Fibroblast of lung (primary cell): ENCODE data around the gene BGN. TPM values are rescaled to one million over a fixed set of nuclear protein-coding genes. Genes with fewer than 3 reads are reported as not detected.

Experiments used
- DNase-seq, 2 donors: peaks; one replicate each; pipeline versions ENCODE4 v3.0.0 to v3.0.0-alpha.2; 2010; ENCODE audit warnings: low read depth in 2 of 2
- H2AFZ ChIP-seq: 2 replicates; pipeline ENCODE4 v1.5.1; 2012; ENCODE audit warnings: low read length, control low read depth, inconsistent platforms
- H3K27ac ChIP-seq: 2 replicates; pipeline ENCODE4 v1.5.1; 2011; ENCODE audit warnings: low read length, control low read depth; ENCODE audit not compliant: insufficient read depth
- H3K27me3 ChIP-seq: 2 replicates; pipeline ENCODE4 v1.5.1; 2011; ENCODE audit warnings: mild to moderate bottlenecking, low read length; ENCODE audit not compliant: control insufficient read depth, insufficient read depth
- H3K36me3 ChIP-seq: 2 replicates; pipeline ENCODE4 v1.5.1; 2011; ENCODE audit warnings: low read length; ENCODE audit not compliant: control insufficient read depth, insufficient read depth
- H3K4me1 ChIP-seq: 2 replicates; pipeline ENCODE4 v1.5.1; 2011; ENCODE audit warnings: low read length; ENCODE audit not compliant: control insufficient read depth, insufficient read depth; ENCODE audit errors: extremely low read depth
- H3K4me2 ChIP-seq: 2 replicates; pipeline ENCODE4 v1.5.1; 2011; ENCODE audit warnings: low read length, control low read depth; ENCODE audit not compliant: insufficient read depth; ENCODE audit errors: extremely low read depth
- H3K4me3 ChIP-seq, 4 experiments: fragments of 200-600 bp in 1 of 4; sonication (generic) in 1 of 4; replicated peaks in 1 of 4; 2 replicates each; pipeline ENCODE4 v1.5.1; 2011 to 2016; ENCODE audit warnings: low read length in 4 of 4, low read depth in 3 of 4, mild to moderate bottlenecking in 3 of 4, control low read depth in 2 of 4, inconsistent platforms in 1 of 4, mixed read lengths in 1 of 4; ENCODE audit not compliant: insufficient read depth in 1 of 4; ENCODE audit errors: control extremely low read depth in 1 of 4
- H3K79me2 ChIP-seq: 2 replicates; pipeline ENCODE4 v1.5.1; 2012; ENCODE audit warnings: mild to moderate bottlenecking, low read length, inconsistent platforms; ENCODE audit not compliant: control insufficient read depth, insufficient read depth
- H3K9ac ChIP-seq: 2 replicates; pipeline ENCODE4 v1.5.1; 2011; ENCODE audit warnings: mild to moderate bottlenecking, low read length, control low read depth; ENCODE audit not compliant: insufficient read depth
- H3K9me3 ChIP-seq: 2 replicates; pipeline ENCODE4 v1.5.1; 2012; ENCODE audit warnings: low read depth, low read length; ENCODE audit not compliant: control insufficient read depth, insufficient read depth
- H4K20me1 ChIP-seq: 2 replicates; pipeline ENCODE4 v1.5.1; 2011; ENCODE audit warnings: low read length; ENCODE audit not compliant: control insufficient read depth, insufficient read depth; ENCODE audit errors: extremely low read depth
- EZH2 ChIP-seq: IDR thresholded peaks from 2 replicates; pipeline ENCODE4 v1.5.1; 2012; ENCODE audit warnings: low read length, control low read depth, mild to moderate bottlenecking; ENCODE audit errors: missing control alignments
- polyA plus RNA-seq, 2 donors: library from polyadenylated mRNA; depleted of rRNA in 1 of 2; stranded (reverse) in 1 of 2; unstranded in 1 of 2; fragments of >200 nt; gene quantifications; 2 replicates each; pipeline ENCODE4 v1.2.1, GENCODE V29; 2011 to 2012; ENCODE audit warnings: missing spikeins in 1 of 2
- total RNA-seq: library from RNA; depleted of rRNA; stranded (reverse); fragments of >200 nt; gene quantifications from 2 replicates; pipeline ENCODE4 v1.2.1, GENCODE V29; 2014
- TF ChIP-seq, protein P1 (sequence below), 2 donors: IDR thresholded peaks in 1 of 2; conservative IDR thresholded peaks in 1 of 2; 1 replicate in 1 of 2; 2 replicates in 1 of 2; pipeline ENCODE4 v1.5.1; 2011 to 2012; ENCODE audit warnings: low read length in 2 of 2, control low read depth in 1 of 2, inconsistent platforms in 1 of 2, low read depth in 1 of 2, mild to moderate bottlenecking in 1 of 2

Gene BGN
- total and polyA plus RNA-seq, 2 donors (not counting 1 experiment from before 2014, with no cell fraction given): 10.1 to 61.7 TPM

DNA sequence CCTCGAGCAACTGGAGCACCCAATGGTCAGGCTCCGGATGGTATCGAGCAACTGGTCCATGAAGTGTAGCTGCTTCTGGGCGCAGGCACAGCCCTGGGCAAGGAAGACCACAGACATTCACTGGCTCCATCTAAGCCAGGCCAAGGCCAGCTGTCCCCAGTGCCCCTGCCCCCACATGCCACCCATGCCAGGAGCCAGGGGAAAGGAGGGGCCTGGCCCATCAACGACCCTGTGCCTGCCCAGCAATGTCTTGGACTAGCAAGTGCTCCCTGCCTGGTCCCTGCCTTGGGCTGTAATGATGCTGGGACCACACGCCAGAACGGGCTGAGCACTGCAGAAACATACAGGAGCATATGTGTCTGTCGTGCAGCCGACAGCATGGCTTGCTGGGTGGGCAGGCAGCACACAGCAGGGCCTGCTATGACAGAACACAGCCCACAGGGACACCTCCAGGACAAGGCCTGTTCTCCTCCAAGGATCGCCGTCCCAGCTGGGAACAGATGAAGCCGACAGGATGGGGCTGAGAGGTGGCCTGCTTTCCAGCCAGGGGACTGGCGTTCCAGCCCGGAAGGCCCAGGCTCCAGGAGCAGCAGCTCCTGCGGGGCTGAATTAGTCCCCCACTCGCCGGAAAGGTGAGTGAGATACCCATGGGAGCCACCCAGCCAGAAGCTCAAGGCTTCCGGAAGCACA lies 37.5 kb upstream of the BGN start:
- Histone ChIP-seq H2AFZ (no peak overlapping the region), H3K27me3 (no peaks in the 10 kb centered on the region), H3K9ac (no peak overlapping the region), H3K9me3 (no peaks in the 10 kb centered on the region), H3K79me2 (no peaks in the 10 kb centered on the region), H4K20me1 (no peaks in the 10 kb centered on the region), H3K4me1 (no peaks in the 10 kb centered on the region), H3K36me3 (no peaks in the 10 kb centered on the region), H3K4me2 (no peak overlapping the region), H3K27ac (no peak overlapping the region), H3K4me3 (no peak overlapping the region)
- DNase-seq: no peak
- no peak for TF ChIP-seq EZH2
- TF ChIP-seq, protein P1, sequence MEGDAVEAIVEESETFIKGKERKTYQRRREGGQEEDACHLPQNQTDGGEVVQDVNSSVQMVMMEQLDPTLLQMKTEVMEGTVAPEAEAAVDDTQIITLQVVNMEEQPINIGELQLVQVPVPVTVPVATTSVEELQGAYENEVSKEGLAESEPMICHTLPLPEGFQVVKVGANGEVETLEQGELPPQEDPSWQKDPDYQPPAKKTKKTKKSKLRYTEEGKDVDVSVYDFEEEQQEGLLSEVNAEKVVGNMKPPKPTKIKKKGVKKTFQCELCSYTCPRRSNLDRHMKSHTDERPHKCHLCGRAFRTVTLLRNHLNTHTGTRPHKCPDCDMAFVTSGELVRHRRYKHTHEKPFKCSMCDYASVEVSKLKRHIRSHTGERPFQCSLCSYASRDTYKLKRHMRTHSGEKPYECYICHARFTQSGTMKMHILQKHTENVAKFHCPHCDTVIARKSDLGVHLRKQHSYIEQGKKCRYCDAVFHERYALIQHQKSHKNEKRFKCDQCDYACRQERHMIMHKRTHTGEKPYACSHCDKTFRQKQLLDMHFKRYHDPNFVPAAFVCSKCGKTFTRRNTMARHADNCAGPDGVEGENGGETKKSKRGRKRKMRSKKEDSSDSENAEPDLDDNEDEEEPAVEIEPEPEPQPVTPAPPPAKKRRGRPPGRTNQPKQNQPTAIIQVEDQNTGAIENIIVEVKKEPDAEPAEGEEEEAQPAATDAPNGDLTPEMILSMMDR (conservative IDR thresholded peaks at IDR 0.05 in 1 of 2, IDR thresholded peaks at IDR 0.05 in 1 of 2; ENCODE audit: low read depth in 1 of 2, low read length in 2 of 2): no peak

DNA sequence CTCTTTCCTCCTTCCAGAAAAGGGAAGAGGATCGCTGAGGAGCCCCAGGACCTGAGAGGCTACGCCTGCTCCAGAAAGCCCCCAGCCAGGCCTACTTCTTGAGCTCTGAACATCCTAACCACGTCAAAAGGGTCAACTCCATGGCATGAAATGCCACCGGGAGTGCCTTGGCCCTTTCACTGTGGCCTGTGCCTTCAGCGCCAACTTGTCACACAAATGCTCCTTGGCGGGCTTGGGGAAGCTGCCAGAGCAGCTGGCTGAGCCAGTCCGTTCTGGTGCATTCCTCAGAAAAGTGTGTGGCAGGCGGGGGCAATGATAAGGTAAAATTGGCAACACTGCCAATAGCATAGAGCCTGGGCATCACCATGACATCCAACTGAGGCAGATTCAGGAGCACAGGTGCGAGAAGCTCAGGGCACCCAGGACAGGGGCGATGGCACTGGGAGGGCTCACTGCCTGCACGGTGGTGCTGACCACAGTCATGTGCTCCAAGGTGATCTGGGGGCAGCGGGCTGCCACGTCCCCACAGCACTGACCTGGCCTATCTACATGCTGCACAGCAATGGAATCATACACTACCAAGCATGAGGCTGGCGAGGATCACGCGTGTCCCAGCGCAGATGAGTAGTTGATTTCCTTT lies 36.8 kb upstream of the BGN start:
- no peak for TF ChIP-seq EZH2
- TF ChIP-seq, protein P1 (conservative IDR thresholded peaks at IDR 0.05 in 1 of 2, IDR thresholded peaks at IDR 0.05 in 1 of 2; ENCODE audit: low read depth in 1 of 2, low read length in 2 of 2): no peak
- no peak for DNase-seq
- no peaks in the 10 kb centered on the region for H3K79me2 ChIP-seq
- no peaks in the 10 kb centered on the region for H4K20me1 ChIP-seq
- no peak overlapping the region for H3K27ac ChIP-seq
- no peaks in the 10 kb centered on the region for H3K36me3 ChIP-seq
- no peak overlapping the region for H3K9ac ChIP-seq
- no peaks in the 10 kb centered on the region for H3K9me3 ChIP-seq
- H3K4me1 ChIP-seq: no peaks in the 10 kb centered on the region
- no peak overlapping the region for H2AFZ ChIP-seq
- no peaks in the 10 kb centered on the region for H3K27me3 ChIP-seq
- no peak overlapping the region for H3K4me3 ChIP-seq
- no peak overlapping the region for H3K4me2 ChIP-seq

DNA sequence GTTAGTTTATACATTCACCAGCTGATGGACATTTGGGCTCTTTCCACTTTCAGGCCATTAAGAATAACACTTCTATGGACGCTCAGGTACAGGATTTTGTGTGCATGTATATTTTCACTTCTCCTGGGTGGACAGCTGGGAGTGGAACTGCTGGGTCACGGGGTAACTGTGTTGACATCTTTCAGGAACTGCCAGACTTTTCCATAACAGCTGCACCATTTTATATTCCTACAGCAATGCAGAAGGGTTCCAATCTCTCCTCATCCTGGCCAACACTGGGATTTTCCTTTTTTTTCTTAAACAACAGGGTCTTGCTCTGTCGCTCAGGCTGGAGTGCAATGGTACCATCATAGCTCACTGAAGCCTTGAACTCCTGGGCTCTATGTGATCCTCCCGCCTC lies 36.3 kb upstream of the BGN start:
- no peak for DNase-seq

More for the DNA sequence above, 36.3 kb upstream of the BGN start:
- Histone ChIP-seq H3K4me3 (no peak overlapping the region), H3K79me2 (no peaks in the 10 kb centered on the region), H3K36me3 (no peaks in the 10 kb centered on the region), H3K9me3 (no peaks in the 10 kb centered on the region), H3K27ac (no peak overlapping the region), H3K27me3 (no peaks in the 10 kb centered on the region), H4K20me1 (no peaks in the 10 kb centered on the region), H3K4me1 (no peaks in the 10 kb centered on the region), H3K4me2 (no peak overlapping the region), H2AFZ (no peak overlapping the region), H3K9ac (no peak overlapping the region)
- no peak for TF ChIP-seq EZH2
- TF ChIP-seq, protein P1 (conservative IDR thresholded peaks at IDR 0.05 in 1 of 2, IDR thresholded peaks at IDR 0.05 in 1 of 2; ENCODE audit: low read depth in 1 of 2, low read length in 2 of 2): no peak
